Measurements from ENCODE around the gene LTB4R2. TPM values are rescaled to one million over a fixed set of nuclear protein-coding genes. Genes with fewer than 3 reads are reported as not detected.

Gene LTB4R2
- total RNA-seq, 4 donors from 2014 or later, result 6.8 to 18.5 (median 10.9) TPM

DNA sequence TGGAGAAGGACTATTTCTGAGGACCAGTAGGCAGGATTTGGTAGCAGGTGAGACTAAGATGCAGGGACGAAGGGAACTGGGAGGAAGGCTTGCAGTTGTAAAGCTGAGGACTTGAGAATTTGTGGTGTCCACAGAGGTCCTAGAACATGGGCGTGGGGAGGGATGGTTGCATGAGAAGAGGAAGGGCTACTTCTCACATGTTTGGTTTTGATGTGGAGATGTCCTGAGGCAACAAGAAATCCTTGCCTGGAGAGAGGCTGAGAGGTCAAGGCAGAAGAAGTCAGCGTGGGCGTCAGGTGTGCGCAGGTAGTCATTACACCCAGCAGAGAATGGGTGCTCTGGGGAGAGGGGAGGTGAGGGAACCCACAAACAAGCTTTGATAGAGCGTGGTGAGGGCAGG is 32.9 kb upstream of the LTB4R2 start:
- no peak for TF ChIP-seq POLR2A (IDR thresholded peaks at IDR 0.05)
- TF ChIP-seq, protein P1, sequence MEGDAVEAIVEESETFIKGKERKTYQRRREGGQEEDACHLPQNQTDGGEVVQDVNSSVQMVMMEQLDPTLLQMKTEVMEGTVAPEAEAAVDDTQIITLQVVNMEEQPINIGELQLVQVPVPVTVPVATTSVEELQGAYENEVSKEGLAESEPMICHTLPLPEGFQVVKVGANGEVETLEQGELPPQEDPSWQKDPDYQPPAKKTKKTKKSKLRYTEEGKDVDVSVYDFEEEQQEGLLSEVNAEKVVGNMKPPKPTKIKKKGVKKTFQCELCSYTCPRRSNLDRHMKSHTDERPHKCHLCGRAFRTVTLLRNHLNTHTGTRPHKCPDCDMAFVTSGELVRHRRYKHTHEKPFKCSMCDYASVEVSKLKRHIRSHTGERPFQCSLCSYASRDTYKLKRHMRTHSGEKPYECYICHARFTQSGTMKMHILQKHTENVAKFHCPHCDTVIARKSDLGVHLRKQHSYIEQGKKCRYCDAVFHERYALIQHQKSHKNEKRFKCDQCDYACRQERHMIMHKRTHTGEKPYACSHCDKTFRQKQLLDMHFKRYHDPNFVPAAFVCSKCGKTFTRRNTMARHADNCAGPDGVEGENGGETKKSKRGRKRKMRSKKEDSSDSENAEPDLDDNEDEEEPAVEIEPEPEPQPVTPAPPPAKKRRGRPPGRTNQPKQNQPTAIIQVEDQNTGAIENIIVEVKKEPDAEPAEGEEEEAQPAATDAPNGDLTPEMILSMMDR (IDR thresholded peaks at IDR 0.05), result no peak
- intact Hi-C loops (cut with DNase I), result no loop called here
- Histone ChIP-seq H3K36me3 (no peaks in the 10 kb centered on the region), H3K9me3 (no peaks in the 10 kb centered on the region), H3K27me3 (no peaks in the 10 kb centered on the region), H3K4me3 (replicated peaks in 1 of 3) (no peak overlapping the region), H3K27ac (no peak overlapping the region), H3K4me1 (peaks cover under 1 to 13% of the 10 kb centered on the region in 2 donors)
- DNase-seq, result no peak
- 91 to 96% methylated on average over 6 of the region's 6 CpGs for WGBS, 2 donors

DNA sequence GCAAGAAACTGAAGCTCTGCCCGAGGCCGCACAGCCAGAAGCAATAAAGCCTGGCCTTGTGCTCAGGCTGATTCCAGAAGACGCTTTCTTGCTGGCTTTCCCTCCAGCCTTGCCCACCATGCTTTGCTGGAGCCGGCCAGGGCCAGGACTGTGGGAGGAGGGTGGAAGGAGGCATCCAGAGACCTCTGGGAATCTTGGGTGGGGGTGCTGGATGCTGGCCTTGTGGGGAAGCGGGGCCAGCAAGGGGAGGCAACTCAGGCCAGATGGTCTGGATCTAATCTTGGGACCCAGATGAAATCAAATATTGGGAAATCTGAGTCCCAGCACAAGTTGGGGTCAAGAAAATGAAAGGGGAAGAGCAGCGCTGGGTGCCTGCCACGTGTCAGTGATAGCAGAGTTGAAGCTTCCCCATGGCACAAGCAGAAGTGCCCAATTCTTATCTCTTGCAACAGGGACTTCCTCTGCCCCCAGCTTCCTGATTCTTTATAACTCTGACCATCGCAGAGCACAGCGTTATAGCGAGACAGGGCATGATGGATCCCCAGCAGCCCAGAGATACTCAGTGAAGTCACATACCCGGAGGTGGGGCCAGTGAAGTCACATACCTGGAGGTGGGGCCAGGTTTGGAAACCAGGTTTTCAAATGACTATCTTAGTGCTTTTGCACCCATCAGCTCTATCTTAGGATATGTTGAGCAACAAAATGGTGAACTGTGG is 32.2 kb upstream of the LTB4R2 start:
- Histone ChIP-seq H3K4me1 (peaks cover 0 to 12% of the 10 kb centered on the region in 2 donors), H3K27ac (no peak overlapping the region), H3K27me3 (no peaks in the 10 kb centered on the region), H3K36me3 (no peaks in the 10 kb centered on the region), H3K9me3 (no peaks in the 10 kb centered on the region), H3K4me3 (replicated peaks in 1 of 3) (no peak overlapping the region)
- 81 to 85% methylated on average over 11 of the region's 11 CpGs for WGBS, 2 donors
- intact Hi-C loops (cut with DNase I), result no loop called here
- no peak for DNase-seq
- TF ChIP-seq, protein P1 (IDR thresholded peaks at IDR 0.05), result no peak
- TF ChIP-seq POLR2A (IDR thresholded peaks at IDR 0.05), result no peak

DNA sequence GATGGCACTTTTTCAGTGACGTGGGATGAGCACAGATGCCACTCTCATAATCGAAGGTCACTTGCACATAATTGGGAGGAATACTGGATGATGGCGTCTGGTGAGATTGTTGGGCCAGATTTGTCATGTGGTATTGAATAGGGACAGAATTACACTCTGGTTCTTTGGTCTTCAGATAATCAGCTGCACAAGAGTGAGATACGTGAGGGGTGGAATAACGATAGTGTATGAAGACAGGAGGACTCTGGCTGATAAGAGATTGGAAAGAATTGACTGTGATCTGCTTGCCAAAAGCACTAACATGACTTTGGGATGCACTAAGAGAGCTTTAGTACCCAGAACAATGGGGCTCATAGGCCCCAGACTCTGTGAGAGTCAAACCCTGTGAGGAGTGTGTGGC is 31.5 kb upstream of the LTB4R2 start:
- no peak for DNase-seq
- WGBS, 2 donors, result 94 to 97% methylated on average over 5 of the region's 5 CpGs
- intact Hi-C loops (cut with DNase I), result no loop called here
- Histone ChIP-seq H3K36me3 (no peaks in the 10 kb centered on the region), H3K4me1 (peaks cover 1 to 13% of the 10 kb centered on the region in 2 donors), H3K9me3 (no peaks in the 10 kb centered on the region), H3K27ac (no peak overlapping the region), H3K4me3 (replicated peaks in 1 of 3) (no peak overlapping the region), H3K27me3 (no peaks in the 10 kb centered on the region)
- TF ChIP-seq, protein P1 (IDR thresholded peaks at IDR 0.05), result no peak
- TF ChIP-seq POLR2A (IDR thresholded peaks at IDR 0.05), result no peak

DNA sequence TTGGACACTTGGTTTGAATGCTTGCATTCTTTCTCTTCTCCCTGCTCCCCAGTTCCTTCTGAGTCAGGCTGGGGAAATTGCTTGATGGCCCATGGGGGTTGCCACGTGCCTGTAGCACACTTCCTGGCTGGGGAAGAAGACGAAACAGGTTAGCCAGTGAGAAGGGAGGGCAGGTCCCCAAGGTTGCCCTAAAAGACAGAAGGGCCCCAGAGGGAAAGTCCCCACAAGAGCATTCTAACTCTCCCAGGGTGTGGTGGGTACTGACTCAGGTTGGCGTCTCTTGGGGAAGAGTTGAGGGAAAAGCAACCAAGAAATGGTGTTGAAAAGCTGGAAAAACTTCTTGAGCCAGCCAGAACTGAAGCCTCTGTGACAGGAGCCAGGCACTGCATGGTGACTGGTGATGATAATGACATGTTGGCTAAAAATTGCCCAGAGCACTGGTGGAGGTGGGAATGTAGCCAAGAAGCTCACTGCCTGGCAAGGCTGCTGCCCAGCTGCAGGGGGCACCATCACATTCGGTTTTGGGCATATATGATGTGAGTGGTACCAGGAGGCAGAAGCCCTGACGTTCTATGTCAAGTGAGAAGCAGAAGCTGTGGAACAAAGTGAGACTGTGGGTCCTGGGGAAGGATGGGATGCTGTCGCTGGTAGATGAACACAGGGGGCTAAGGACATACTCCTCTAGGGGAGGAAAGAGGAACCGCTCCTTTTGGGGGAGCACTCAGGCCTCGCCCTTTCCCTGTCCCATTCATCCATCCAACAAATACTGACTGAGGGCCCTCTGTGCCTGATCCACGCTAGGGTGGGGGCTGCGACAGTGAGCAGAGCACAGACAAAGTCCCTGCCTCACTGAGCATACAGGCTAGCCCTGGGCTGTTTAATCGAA is 30.4 kb upstream of the LTB4R2 start:
- DNase-seq, result no peak
- TF ChIP-seq, protein P1 (IDR thresholded peaks at IDR 0.05), result no peak
- TF ChIP-seq POLR2A (IDR thresholded peaks at IDR 0.05), result no peak
- H3K9me3 ChIP-seq, result no peaks in the 10 kb centered on the region
- H3K4me3 ChIP-seq (replicated peaks in 1 of 3), result no peak overlapping the region
- intact Hi-C loops (cut with DNase I), result no loop called here
- H3K27me3 ChIP-seq, result no peaks in the 10 kb centered on the region
- H3K4me1 ChIP-seq, result peaks cover 4 to 17% of the 10 kb centered on the region in 2 donors
- H3K27ac ChIP-seq, result no peak overlapping the region
- H3K36me3 ChIP-seq, result no peaks in the 10 kb centered on the region
- WGBS, 2 donors, result 75 to 83% methylated on average over 11 of the region's 11 CpGs
